Kidney tubule cell (primary cell): ENCODE data around the gene ERO1A.

Source experiments
- DNase-seq: peaks from one replicate; pipeline ENCODE4 v3.0.0-alpha.2; 2018; ENCODE audit warnings: low spot score

The ERO1A gene

GRCh38 chr14:52607061-52607460, 88.3 kb downstream of the ERO1A start:
- DNase-seq: no peak

DNA sequence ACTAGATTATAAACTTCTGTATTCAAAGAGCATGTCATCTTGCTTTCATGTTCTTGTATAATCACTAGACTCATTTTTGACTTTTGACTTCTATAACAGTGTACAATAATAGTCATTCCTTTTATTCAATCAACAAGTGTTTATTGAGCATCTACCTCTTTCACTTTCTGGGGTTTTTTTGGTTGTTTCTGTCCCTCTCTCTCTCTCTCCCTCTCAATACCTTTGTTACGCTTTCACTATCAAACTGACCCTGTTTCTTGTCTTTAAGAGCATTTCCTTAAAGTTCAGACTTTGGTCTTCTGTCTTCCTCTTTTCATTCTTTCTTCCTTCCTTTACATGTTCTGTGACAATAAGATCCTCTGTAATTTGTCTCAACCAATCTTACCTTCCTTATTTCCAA, 93.2 kb downstream of the ERO1A start:
- DNase-seq: no peak

- no peak for DNase-seq
Observed at GRCh38 chr14:52599974-52600373, 95.4 kb downstream of the ERO1A start.

DNA sequence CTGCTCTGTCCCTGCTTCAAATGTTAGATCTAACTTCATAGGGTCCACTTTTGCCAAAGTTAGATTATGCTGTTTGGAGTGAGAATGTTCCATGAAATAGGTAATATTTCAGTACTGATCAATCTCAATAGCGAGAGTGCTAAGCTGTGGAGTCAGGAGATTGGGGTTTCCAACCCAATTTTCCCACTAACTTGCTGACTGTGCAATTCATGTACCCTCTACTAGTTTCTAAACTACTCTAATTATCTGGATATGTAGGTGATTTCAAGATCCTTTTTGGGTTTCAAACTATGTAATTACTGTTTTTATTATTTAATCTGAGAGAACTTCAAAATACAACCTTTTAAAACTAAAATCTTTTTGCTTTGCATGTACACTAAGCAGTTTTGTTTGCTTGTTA, 96.8 kb downstream of the ERO1A start:
- DNase-seq: no peak

- DNase-seq: peak; percentile 18
Observed at GRCh38 chr14:52596861-52597260, 98.5 kb downstream of the ERO1A start.

DNA sequence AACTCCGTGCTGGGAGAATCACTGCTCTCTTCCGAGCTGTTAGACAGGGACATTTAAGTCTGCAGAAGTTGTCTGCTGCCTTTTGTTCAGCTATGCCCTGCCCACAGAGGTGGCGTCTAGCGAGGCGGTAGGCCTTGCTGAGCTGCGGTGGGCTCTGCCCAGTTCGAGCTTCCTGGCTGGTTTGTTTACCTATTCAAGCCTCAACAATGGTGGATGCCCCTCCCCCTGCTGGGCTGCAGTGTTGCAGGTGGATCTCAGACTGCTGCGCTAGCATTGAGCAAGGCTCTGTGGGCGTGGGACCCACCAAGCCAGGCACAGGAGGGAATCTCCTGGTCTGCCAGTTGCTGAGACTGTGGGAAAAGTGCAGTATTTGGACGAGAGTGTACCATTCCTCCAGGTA, 99.0 kb downstream of the ERO1A start:
- DNase-seq: no peak

- no peak for DNase-seq
Observed at GRCh38 chr14:52590318-52590717, 105.0 kb downstream of the ERO1A start.
